Ramos (cell line): ENCODE results near the gene TULP4.

ENCODE experiments used
- in situ Hi-C: fragments of 300-500 bp; cut with MboI; formaldehyde crosslinking; loops from one replicate; pipeline ENCODE4 v1.14.3; 2022; ENCODE audit warnings: low sequenced_read_pairs; ENCODE audit not compliant: unreplicated experiment

TULP4 gene, protein sequence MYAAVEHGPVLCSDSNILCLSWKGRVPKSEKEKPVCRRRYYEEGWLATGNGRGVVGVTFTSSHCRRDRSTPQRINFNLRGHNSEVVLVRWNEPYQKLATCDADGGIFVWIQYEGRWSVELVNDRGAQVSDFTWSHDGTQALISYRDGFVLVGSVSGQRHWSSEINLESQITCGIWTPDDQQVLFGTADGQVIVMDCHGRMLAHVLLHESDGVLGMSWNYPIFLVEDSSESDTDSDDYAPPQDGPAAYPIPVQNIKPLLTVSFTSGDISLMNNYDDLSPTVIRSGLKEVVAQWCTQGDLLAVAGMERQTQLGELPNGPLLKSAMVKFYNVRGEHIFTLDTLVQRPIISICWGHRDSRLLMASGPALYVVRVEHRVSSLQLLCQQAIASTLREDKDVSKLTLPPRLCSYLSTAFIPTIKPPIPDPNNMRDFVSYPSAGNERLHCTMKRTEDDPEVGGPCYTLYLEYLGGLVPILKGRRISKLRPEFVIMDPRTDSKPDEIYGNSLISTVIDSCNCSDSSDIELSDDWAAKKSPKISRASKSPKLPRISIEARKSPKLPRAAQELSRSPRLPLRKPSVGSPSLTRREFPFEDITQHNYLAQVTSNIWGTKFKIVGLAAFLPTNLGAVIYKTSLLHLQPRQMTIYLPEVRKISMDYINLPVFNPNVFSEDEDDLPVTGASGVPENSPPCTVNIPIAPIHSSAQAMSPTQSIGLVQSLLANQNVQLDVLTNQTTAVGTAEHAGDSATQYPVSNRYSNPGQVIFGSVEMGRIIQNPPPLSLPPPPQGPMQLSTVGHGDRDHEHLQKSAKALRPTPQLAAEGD (N-terminal part only)

GRCh38 chr6:158312165-158312564, at the start of gene TULP4:
TULP4 (plus strand) TSS chr6:158312465; CDS start chr6:158314017, 1,552 bp downstream.
- in situ Hi-C loops: no loop called here

DNA sequence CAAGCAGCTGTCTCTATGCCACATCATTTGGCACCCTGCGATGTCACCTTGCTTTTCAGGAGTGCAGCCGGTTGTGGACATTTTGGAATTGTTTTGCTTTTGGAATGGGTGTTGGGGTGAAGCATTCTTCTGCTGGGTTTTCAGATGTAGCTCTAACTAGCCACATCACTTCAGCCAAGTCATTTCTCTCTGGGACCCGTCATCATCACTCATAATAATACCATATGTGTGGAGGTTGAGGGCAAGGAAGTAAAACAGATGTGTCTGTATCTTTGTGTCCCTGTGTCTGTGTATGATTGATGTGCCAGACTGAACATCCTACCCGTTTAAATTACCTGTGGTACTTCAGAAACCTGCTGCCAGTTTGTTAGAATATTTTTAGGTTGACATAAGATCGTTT, 49.5 kb upstream of the TULP4 start:
- in situ Hi-C loops: no loop called here

GRCh38 chr6:158264180-158264579, 48.1 kb upstream of the TULP4 start:
- in situ Hi-C loops: no loop called here

DNA sequence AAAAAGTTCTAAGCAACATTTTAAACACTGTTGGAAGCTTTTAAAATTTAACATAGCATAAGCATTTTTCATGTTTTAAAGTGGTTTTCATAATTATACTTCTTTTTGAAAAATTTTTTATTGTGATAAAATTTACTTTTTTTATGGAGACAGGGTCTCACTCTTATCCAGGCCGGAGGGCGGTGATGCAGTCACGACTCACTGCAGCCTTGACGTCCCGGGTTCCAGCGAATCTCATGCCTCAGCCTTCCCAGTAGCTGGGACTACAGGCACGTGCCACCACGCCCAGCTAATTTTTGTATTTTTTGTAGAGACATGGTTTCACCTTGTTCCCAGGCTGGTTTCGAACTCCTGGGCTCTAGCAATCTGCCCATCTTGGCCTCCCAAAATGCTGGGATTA, 46.1 kb upstream of the TULP4 start:
- in situ Hi-C loops: no loop called here

- in situ Hi-C loops: no loop called here
Measured at GRCh38 chr6:158268361-158269147, 43.7 kb upstream of the TULP4 start.

- in situ Hi-C loops: no loop called here
Measured at GRCh38 chr6:158269657-158270056, 42.6 kb upstream of the TULP4 start.

- in situ Hi-C loops: no loop called here
Measured at GRCh38 chr6:158270389-158271127, 41.7 kb upstream of the TULP4 start.

DNA sequence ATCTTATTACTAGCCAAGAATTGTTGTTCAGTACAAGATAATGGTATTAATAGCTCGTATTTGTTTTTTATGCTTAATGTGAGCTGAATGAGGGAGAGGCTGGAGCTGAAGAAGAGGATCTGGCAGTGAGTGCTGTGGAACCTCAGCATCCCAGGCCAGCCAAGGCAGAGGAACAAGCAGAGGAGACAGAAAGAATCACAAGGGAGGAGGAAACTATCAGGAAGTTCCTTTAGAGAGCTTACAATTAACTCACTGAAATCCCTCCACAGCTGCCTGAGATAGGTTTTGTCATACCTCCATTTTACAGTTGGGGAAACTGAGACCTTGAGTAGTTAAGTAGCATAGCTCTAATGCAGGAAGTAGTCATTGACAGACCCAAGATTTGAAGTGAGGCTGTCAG, 39.9 kb upstream of the TULP4 start:
- in situ Hi-C loops: no loop called here

GRCh38 chr6:158278004-158278403, 34.3 kb upstream of the TULP4 start:
- in situ Hi-C loops: no loop called here

DNA sequence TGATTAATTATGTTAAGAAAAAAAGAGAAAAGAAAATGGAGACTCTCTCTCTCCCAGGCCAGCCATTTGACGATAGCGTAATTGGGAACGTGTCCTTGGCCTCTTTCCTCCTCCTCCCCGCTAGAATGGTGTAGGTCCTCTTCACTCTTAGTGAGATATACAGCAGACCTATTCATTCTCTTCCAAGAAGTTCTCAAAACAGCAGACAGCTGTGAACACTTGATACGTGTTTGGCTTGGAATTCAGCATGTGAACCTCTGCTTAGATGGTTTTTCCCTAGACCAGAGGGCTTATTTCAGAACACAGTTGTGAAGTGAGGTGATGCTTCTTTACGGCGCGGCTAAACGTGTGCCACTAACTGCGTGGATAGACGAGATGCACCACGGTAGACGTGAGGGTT, 32.6 kb upstream of the TULP4 start:
- in situ Hi-C loops: no loop called here

- in situ Hi-C loops: no loop called here
Measured at GRCh38 chr6:158283304-158283980, 28.8 kb upstream of the TULP4 start.

DNA sequence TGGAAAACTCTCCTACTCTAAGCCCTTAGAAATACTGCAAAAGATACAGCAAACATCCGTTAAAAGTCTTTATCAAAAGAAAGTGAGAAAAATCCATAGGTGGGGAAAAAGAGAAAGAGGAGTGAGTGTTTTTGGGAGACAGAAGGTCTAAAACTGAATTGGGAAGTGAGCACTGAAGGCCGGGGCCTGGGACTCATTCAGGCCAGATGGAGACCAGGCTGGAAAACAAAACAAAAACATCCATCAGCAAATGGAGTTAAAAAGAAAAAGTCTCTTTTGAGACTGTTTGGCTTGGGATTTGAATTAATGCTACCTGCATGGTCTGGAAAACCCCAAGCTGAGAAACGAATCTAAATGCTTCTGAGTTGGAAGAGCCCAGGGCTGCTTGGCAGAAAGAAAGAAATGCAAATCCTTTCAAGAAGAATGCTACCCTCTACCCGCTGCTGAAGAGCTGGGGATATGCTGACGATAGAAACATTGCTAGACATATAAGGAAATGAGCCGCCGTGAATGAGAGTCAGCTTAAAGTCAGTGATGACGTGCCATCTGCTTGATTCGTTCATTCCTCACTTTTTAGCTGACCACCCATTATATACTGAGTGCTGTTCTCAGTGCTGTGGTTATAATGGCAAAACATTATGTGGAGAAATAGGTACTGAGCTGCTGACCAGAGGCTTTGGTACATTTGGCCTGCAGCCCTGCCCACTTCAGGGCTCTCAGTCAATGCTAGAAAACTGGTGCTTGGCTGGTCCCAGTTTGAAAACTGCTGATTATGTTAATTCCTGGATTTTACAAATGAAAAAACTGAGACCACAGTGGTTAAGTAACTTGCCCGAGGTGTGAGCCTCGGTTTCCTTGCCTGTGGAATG, 28.0 kb upstream of the TULP4 start:
- in situ Hi-C loops: no loop called here

DNA sequence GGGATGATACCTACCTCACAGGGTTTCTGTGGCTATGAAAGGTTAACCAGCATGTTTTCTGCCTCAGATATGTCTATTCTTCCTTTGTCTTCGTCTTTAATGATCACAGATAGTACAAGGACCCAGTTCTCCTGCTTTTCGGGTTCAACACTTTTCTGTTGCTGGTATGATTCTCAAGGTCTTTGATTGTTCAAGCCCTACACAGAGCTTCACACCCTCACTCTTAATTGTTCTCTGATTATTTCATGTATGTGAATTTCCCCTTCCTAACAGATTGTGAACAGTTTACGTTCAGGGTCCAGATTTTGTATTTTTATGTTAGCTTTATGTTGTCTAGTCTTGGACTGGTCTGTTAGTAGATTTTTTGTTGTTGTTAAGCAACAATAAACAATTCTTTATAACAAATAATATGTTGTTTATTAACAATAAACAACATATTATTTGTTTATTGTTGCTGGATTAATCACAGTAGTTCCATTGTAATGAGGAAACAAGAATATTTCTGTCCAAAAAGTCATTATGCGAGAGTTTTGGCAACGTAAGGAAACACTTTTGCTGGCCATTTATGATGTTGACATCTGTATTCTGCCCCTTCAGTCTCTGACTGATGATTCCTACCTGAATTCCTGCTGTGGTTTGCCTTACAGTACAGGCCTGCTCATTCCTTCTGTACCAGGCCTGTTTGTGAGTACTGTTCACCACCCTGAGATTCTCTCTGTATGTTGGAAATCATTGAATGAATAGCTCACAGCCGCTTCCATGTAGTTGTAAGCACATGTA, 27.2 kb upstream of the TULP4 start:
- in situ Hi-C loops: no loop called here

DNA sequence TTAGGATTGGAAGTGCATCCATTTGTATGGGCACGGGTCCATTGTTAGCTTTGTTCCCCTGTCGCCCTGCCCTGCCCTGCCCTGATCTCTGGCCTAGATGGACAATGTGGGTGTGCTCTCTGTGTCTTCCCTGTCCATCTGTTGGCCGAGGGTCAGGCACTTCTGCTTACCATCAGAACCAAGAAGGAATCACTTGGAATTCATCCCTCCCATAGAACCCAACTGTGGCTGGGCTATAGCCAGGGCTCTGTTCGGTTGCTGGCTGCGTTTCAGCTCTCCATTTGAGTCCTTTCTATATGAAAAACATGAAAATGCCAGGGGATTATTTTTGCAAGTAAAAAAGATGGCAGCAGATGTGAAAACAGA, 26.6 kb upstream of the TULP4 start:
- in situ Hi-C loops: no loop called here

DNA sequence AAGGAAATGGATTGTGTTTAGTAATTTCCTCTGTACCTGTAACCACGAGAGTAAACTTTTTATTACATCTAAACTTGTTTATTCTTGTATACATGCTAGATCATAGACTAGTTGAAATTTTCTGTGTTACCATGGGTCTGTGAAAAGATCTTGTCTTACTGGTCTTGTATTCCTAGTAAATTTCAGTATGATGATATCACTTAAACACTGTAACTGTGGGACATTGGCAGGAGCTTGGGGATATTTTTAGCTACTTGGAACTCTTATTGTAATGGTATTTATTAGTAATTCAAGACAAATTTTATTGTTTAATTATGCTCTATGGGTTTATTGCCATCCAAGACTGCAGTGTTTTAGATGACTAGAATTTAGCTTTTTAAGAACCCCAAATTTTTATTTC, 25.9 kb upstream of the TULP4 start:
- in situ Hi-C loops: no loop called here

GRCh38 chr6:158287047-158287446, 25.2 kb upstream of the TULP4 start:
- in situ Hi-C loops: no loop called here

DNA sequence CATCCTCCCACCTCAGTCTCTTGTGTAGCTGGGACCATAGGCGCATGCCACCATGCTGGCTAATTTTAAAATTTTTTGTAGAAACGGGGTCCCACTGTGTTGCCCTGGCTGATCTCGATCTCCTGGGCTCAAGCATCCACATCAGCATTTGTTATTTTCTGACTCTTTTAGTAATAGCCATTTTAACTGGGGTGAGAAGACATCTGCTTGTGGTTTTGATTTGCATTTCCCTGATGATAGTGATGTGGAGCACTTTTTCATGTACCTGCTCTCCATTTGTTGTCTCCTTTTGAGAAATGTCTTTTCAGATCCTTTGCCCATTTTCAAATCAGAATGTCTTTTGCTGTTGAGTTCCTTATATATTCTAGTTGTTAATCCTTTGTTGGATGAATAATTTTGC, 22.2 kb upstream of the TULP4 start:
- in situ Hi-C loops: no loop called here

- in situ Hi-C loops: no loop called here
Measured at GRCh38 chr6:158290659-158291058, 21.6 kb upstream of the TULP4 start.
